ENCODE results near the gene HOXA7. TPM values are rescaled to one million over a fixed set of nuclear protein-coding genes. Genes with fewer than 3 reads are reported as not detected.

Gene HOXA7
- total RNA-seq, 2 donors from 2014 or later, result 30.2 to 38.9 TPM

DNA sequence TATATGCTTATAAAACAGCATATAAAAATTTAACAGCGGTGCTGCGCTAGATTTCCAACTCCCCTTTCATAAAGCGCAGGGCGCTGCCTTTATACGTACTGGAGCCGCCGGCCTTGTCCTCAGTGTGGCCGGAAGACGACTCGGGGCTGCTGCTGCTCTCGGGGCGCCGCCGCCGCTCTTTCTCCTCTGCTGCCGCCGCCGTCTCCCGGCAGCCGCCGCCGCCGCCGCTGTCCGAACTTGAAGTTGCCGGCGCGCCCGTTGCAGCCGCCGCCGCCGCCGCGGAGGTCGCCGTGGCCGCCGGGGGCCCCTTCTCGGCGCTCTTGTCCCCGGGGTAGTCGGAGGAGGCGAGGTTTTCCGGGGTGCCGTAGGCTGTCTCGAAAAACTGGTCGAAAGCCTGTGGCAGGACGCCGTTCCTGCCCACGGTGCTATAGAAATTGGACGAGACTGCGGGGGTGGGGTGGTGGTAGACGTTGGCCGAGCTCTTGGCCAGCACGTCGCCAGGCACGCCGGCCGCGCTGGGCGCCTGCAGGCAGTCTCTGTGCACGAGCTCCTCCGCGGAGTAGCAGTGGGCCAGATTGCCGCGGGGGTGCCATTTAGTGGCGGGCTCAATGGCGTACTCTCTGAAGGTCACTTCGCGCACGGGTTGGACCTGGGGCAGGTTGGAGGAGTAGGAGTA, 28.0 kb upstream of the HOXA7 start:
- ATAC-seq (peak; percentile 24), DNase-seq (peak; percentile 64 to 80)
- intact Hi-C loops (cut with DNase I, micrococcal nuclease), result no loop called here

DNA sequence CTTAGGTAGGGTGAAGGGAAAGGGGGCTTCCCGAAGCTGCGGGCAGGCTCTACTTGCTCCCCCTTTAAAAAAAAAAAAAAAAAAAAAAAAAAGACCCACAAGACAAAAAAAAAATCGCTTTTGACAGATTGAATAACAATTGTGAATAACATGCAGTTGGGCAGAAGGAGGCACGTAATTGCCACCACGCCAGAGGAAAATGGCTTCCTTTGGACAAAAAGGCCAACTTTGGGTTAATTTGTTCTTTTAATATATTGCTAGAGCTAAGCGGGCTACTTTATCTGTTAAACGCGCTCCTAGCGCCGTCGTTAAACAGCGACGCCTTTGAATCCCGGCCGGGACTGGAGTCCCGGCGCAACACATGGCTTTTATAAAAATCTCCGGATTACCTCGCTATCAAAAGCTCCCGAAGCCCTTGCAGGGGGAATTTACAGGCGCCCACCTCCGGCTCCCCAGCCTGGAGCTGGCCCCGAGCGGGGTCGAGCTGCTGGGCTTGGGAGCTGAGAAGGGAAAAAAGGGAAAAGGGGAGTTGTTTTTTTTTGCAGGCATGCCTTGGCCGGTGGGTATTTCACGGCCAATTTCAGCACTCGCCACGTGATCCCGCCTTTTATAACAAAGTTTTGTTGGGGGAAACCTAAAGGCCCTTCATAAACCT, 27.3 kb upstream of the HOXA7 start:
- no peak for ATAC-seq
- peak in 1 of 2 donors; percentile 45 for DNase-seq
- intact Hi-C loops (cut with DNase I, micrococcal nuclease), result no loop called here

DNA sequence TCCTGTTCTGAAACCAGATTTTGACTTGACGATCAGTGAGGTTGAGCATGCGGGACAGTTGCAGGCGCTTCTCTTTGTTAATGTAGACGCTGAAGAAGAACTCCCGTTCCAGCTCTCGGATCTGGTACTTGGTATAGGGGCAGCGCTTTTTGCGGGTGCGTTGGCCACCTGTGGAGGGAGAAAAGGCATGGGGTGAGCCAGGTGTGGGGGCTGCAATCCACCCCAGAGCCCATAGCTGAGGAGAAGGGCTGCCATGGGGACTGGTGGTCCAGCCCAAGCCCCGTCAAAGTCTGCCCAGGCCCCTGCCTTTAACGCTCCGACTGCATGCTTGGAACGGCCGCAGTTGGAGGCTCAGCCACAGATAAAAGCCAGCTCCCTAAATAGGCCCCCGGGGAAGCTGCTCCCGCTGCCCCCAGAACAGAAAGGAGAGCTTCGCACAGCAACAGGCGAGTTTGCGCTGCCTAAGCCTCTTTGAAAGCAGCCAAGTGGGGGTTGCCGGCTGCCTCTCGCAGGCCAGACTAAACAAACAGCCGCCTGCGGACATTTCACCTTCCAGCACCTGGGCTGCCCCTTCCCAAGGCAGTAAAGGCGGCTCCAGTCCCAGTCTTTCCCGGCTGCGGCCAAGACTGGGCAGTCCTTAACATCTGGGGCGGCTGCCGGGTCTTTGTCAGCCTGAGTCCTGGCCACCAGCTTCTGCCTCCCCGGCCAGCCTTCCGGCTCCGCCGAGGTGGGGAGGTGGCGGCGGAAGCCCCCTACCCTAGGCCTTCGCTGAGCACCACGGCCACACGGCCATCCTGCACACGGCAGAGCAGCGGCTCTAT, 26.6 kb upstream of the HOXA7 start:
- DNase-seq (peak; percentile 38 to 50), ATAC-seq (no peak)
- intact Hi-C loops (cut with DNase I, micrococcal nuclease), result no loop called here

DNA sequence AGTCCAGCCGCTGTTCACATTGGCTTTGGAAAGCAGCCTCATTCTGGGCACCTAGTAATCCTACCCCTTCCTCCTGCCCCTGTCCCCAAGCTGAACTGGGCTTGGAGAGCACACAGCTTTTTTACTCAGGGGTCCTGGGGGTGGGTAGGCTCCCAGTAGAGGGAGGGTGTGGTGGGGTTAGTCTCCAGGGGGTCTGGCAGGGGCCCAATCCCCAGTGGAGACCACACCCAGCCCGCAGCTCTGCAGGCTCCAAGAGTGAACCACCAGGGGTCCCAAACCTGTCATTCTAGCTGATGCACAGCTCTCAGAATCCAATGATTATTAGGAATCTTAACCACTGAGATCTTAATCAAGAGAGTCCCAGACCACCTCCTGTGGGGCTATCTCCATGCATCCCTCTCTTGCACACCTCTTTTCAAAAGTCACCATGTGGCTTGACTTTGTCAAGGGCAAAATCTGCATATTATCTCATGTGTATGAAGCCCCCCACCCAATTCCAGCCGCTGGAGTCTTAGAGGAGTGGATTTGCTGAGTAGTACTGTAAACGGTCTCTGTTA, 25.9 kb upstream of the HOXA7 start:
- intact Hi-C loops (cut with DNase I, micrococcal nuclease), result no loop called here
- DNase-seq, result peak in 1 of 2 donors; percentile 25
- no peak for ATAC-seq

DNA sequence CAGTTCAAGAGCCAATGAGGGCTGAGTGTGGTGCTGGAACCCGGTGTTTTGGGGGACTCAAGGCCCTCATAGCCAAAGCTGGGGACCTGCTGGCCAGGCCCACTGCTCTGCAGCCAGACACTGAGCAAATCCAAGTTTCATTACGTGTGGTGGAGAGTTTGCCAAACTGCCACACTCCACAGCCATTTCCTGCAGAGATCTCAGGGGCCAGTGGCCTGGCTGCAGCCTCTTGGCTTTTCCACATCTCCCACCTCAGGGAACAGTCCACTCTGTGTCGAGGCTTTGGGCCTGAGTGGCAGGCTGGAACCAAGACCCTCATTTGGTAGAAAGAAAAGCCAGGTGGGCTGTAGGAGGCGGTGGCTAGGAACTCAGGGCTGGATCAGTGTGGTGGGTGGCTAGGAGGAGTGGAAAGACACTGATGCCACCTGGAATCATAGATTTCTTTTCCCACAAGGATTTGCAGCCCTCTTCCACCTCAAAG, 25.4 kb upstream of the HOXA7 start:
- intact Hi-C loops (cut with DNase I, micrococcal nuclease), result no loop called here

GRCh38 chr7:27180431-27181420, 24.3 kb upstream of the HOXA7 start:
- no peak for ATAC-seq
- intact Hi-C loops (cut with DNase I, micrococcal nuclease), result no loop called here
- DNase-seq, result peak; percentile 33 to 48

More for the DNA sequence above, 25.4 kb upstream of the HOXA7 start:
- DNase-seq (peak; percentile 21 to 28), ATAC-seq (no peak)

DNA sequence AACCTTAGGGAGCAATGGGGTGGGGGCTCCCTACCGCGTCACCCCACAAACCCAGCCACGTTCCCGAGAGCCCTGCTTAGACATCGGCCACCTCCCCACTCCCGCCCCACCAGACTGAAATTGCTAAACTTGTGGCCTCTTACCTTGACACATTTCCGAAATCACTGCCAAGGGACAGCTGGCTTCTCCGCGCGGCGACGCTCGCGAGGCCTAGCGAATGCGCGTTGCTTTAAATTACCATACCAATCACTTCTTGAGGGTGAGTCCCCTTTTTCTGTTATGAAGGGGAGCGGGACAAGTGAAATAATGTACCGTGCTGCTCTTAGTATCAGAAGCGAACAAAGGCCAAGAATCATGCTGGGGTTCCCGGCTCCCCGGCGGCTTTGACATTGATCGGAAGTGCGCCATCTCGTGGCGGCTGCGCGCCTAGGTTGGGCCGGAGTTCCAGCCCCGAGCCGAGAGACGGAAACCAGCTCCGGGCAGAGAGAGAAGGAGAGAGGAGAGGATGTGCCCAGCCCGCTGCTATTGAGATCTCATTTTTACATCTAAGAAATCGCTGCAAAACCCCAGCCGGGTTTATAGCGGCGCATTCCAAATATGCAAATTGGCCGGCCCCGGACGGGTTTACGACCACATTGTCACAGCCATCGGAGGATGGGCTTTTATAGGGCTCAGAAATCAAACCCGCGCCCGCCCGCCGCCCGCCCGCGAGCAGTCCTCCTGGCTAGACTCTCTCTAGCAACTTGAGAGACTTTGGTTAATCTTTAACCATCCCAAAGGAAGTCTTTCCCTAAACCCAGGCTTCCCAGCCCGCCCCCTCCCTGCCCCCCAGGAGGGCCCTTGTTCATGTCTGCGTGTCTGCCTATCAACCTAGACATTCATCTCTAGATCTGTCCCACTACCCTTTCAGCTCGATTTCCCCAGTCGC, 23.3 kb upstream of the HOXA7 start:
- intact Hi-C loops (cut with DNase I, micrococcal nuclease), result loop anchor here in 1 of 2 donors (10.0 kb wide), 1 partner anchor 1325 kb away; no protein-coding TSS in a partner anchor

GRCh38 chr7:27179030-27179429, 22.6 kb upstream of the HOXA7 start:
- peak in 1 of 2 donors; percentile 14 for DNase-seq
- intact Hi-C loops (cut with DNase I, micrococcal nuclease), result loop anchor here in 1 of 2 donors (10.0 kb wide), 1 partner anchor 1324 kb away; no protein-coding TSS in a partner anchor

More for the DNA sequence above, 23.3 kb upstream of the HOXA7 start:
- DNase-seq, result peak; percentile 87
- ATAC-seq, result peak; percentile 45

DNA sequence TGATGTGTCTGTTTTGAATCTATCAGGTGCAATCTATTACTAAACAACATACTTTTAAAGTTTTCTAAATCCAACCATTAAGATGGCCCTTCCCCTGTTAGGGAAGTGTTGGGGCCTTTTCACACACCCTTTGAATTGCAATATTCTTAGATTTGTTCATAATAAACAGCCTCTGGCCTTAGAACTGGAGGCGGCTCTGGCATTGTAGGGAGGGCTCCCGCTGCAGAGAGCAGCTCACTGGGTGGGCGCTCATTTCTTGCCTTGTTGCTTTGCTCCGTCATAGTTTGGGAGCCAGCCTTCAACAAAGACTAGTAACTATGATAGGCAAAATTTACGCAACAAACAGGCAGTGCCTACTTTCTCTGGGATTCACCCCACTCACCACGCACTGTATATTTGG, 21.9 kb upstream of the HOXA7 start:
- intact Hi-C loops (cut with DNase I, micrococcal nuclease), result loop anchor here in 1 of 2 donors (10.0 kb wide), 1 partner anchor 1324 kb away; no protein-coding TSS in a partner anchor
- peak; percentile 27 to 37 for DNase-seq

More at GRCh38 chr7:27179030-27179429, 22.6 kb upstream of the HOXA7 start:
- no peak for ATAC-seq

DNA sequence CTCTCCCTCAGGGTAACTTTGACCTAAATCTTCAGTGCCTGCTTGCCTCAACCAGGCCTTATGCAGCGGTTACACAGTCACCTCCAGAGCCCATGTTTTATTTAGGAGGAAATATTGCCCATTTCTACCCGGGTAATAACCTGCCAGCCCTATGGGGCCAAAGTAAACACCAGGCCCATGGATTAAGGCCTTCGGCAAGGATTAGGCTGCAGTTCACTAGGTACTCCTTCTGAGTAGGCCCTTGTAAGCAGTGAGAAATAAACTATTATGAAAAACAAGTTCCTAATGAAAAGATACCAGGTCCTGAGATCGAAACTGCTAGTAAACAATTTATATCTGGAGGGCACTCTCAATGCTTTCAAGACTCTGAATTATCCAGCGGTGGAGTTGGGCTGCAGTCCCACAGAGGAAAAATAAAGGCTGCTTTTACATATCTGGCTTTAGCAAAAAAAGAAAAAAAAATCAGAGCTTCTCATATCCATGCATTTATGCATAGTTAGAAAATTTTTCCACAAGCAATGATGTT, 21.4 kb upstream of the HOXA7 start:
- DNase-seq, result peak in 1 of 2 donors; percentile 17
- intact Hi-C loops (cut with DNase I, micrococcal nuclease), result loop anchor here in 1 of 2 donors (10.0 kb wide), 1 partner anchor 1323 kb away; no protein-coding TSS in a partner anchor
- peak; percentile 3 for ATAC-seq

More for the DNA sequence above, 21.9 kb upstream of the HOXA7 start:
- no peak for ATAC-seq

- peak; percentile 34 to 44 for DNase-seq
- no peak for ATAC-seq
- intact Hi-C loops (cut with DNase I, micrococcal nuclease), result loop anchor here in 1 of 2 donors (10.0 kb wide), 1 partner anchor 1322 kb away; no protein-coding TSS in a partner anchor
These were observed 20.7 kb upstream of the HOXA7 start for GRCh38 chr7:27176962-27177794.

DNA sequence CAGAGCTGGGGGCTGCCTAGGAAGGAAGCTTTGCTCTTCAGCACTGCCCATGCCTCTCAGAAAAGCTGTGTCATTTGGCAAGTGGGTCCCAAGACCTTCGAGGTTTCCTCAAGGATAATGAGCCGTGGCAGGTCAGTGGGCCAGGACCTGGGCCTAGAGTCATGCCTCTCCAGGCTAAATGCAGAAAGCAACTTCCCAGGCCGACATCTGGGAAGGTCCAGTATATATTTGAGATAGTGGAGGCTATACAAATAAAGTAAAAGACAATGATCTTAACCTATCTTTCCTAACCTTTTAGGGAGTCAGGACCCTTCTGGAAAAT, 20.0 kb upstream of the HOXA7 start:
- ATAC-seq (no peak), DNase-seq (no peak)
- intact Hi-C loops (cut with DNase I, micrococcal nuclease), result loop anchor here in 1 of 2 donors (10.0 kb wide), 1 partner anchor 1322 kb away; no protein-coding TSS in a partner anchor

DNA sequence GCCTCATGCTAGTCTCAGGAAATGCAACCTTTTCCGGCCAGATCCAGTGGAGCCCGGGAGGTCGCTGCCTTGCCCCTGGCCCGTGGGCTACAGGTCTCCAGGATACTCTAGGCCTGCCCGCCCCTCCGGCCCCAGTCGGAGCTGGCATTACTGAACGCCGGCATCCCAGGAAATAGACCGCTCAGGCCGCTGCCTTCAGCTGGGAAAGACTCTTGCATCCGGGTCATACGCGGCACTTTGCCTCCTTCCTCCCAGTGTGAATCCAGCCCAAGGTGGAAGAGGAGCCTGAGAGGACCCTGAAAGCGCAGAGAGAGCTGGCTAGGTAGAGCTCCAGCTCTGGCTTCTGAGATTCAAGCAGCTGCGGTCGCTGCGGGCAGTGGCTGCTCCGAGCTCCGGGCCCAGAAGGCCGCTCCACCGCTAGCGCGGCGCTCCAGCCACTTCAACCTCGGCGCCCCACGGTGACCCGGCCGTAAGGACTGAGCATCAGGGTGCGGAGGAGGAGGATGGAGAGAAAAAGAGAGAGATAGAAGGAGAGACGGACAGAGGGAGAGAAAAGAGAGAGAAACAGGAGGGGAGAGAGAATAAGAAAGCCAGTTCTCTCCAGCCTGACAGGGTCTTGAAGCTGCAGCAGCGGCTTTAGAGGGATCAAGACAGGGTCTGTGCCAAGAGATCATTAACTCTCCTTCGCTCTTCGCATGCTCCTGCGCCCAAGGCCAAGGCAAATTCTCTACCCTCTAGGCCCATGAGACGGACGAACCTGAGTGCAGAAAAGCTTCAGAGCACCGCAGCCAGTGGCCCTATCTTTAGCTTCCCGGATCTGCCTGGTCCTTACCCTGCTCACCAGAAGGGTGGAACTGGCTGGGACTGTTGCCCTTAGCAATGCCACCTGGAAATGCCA, 19.4 kb upstream of the HOXA7 start:
- DNase-seq, result peak; percentile 29 to 46
- peak; percentile 7 for ATAC-seq

More for the DNA sequence above, 19.4 kb upstream of the HOXA7 start:
- intact Hi-C loops (cut with DNase I, micrococcal nuclease), result loop anchor here in 1 of 2 donors (10.0 kb wide), 1 partner anchor 1321 kb away; no protein-coding TSS in a partner anchor

Data from left colon (tissue), 2 donors.